ENCODE data around the gene DDX24.

DNA sequence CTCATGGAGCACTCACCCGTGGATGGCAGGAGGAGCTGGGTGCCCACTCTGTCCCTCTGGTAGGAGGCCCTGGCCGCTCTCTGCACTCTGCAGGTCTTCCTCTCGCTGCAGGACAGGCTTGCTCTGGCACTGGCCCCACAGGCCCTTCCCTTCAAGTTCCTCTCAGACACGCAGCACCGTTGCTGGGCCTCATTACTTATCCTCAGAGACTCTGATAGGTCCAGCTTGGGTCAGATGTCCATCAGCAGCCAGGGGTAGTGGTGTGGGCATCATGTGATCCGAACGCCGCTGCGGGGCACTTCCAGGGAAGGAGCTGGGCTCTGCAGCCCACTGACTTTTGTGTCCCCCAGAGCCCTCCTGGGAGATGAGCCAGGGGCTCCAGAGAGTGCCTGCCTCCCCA, 43.0 kb downstream of the DDX24 start:
- TF ChIP-seq, protein P1, sequence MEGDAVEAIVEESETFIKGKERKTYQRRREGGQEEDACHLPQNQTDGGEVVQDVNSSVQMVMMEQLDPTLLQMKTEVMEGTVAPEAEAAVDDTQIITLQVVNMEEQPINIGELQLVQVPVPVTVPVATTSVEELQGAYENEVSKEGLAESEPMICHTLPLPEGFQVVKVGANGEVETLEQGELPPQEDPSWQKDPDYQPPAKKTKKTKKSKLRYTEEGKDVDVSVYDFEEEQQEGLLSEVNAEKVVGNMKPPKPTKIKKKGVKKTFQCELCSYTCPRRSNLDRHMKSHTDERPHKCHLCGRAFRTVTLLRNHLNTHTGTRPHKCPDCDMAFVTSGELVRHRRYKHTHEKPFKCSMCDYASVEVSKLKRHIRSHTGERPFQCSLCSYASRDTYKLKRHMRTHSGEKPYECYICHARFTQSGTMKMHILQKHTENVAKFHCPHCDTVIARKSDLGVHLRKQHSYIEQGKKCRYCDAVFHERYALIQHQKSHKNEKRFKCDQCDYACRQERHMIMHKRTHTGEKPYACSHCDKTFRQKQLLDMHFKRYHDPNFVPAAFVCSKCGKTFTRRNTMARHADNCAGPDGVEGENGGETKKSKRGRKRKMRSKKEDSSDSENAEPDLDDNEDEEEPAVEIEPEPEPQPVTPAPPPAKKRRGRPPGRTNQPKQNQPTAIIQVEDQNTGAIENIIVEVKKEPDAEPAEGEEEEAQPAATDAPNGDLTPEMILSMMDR (IDR thresholded peaks at IDR 0.05), result no peak
- TF ChIP-seq EP300 (IDR thresholded peaks at IDR 0.05) (no peak), POLR2A (IDR thresholded peaks at IDR 0.05) (no peak)
